ENCODE data around the gene NOX3.
"Not testable (repeated sequence)": the region's sequence is repeated elsewhere in the genome, so short reads cannot be mapped to it uniquely, and the experiment has no call there.

The NOX3 gene

DNA sequence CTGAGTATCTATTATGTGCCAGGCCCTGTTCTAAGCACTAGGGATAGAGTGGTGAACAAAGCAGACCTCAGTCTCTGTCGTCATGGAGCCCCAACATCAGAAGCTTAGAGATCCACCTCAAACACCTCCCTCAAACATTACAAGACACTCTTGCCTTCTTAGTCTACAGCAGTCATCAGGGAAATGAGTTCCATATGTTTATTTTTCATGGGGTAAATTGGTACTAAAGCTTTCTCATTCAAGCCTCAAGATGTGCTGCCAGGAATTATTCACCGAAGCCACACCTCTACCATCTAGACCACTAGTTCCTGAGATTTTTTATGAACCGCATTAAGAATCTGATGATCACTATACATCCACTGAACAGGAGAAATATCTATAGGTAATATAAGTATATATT, 82.4 kb downstream of the NOX3 start:
- FAIRE-seq (no peak), DNase-seq (ENCODE audit: insufficient read length, low spot score) (no peak)
- no peak for TF ChIP-seq POLR2A (IDR thresholded peaks at IDR 0.05; ENCODE audit: low read depth, low read length)

DNA sequence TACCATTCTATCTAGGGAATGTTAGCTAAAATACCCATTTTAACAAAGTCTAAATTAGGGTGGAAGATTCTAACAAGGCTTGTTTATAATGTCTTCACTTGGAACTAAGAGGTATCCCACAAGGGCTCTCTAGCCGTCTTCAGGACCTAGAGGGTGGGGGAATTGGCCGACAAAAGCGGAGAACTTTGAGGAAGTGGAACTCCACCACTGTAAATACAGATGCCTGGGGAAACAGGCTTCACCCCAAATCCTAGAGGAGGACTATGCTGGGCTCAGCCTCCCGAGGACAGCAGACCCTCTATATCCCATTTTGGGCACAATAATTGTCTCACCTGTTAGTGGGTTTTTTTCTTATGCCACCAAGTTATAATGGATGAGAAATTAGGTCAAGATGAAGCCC, 83.4 kb downstream of the NOX3 start:
- no peak for TF ChIP-seq POLR2A (IDR thresholded peaks at IDR 0.05; ENCODE audit: low read depth, low read length)
- no peak for DNase-seq (ENCODE audit: insufficient read length, low spot score)
- FAIRE-seq = no peak

DNA sequence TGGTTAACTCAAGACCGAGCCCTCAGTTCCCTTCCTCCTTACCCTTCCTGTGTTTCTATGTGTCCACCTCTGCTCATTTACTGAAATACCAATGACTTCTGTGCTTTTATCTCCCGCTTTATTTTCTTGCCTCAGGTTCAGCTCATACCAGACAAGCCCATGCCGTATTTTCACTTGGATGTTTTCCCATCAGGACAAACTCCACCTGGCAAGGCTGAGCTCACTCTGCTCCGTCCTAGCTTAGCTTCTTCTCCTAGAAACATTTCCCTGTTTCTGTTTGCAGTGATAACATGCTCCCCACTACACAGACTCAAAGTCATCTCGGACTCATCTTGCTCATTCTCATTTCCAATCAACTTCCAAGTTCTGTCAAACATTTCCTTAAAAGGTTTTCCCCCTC, 84.4 kb downstream of the NOX3 start:
- TF ChIP-seq POLR2A (IDR thresholded peaks at IDR 0.05; ENCODE audit: low read depth, low read length) = no peak
- DNase-seq (ENCODE audit: insufficient read length, low spot score) (no peak), FAIRE-seq (no peak)

DNA sequence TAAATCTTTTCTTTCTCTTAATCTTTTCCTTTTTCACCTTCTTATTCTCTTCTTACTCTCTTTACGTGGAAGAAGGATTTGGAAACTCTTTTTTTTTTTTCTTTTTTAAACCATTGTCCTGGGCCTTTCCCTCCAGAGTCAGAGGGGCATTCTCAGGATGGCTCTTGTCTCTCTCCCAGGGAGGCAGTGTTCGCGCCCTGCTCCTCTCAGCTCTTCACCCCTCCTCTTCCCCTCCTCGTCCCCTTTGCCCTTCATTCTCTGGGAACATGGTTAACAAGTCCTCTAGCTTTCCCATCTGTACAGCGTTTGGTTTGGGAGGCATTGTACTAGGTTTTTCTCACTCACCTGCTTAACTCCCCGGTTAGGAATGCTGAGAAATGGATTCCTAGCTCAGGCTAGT, 89.3 kb downstream of the NOX3 start:
- DNase-seq (ENCODE audit: insufficient read length, low spot score) (no peak), FAIRE-seq (no peak)
- TF ChIP-seq POLR2A (IDR thresholded peaks at IDR 0.05; ENCODE audit: low read depth, low read length) = no peak

DNA sequence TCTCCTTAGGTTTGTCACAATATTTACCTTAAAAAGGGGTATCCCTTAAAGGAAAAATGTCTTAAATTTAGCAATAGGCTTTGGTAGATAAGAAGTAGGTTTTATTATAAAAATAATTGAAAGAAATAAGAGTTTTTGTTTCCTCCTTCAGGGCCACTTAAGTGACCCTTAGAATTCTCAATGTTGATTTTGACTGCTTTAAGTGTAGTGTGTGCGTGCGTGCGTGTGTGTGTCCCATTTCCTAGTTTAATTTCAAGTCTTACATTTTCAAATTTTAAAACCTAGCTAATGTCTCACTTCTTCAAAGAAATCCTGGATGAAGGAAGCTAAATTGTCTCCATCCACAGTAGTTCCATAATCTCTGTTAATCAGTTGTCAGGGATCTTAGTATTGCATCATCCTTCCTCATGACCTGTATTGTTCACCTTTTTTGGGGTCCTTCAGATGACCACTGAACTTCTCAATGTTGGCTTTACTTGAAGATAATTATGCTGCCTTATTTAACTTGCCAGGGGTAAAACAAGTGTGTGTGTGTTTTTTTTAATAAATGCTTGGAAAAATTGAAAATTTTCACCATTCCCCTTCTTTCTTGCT, 90.7 kb downstream of the NOX3 start:
- DNase-seq (ENCODE audit: insufficient read length, low spot score) (no peak), FAIRE-seq (no peak)
- TF ChIP-seq POLR2A (IDR thresholded peaks at IDR 0.05; ENCODE audit: low read depth, low read length) = no peak

DNA sequence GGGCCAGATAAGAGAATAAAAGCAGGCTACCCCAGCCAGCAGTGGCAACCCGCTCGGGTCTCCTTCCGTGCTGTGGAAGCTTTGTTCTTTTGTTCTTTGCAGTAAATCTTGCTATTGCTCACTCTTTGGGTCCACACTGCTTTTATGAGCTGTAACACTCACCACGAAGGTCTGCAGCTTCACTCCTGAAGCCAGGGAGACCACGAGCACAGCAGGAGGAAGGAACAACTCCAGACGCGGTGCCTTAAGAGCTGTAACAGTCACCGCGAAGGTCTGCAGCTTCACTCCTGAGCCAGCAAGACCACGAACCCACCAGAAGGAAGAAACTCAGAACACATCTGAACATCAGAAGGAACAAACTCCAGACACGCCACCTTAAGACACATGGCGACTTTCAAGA, 91.6 kb downstream of the NOX3 start:
- FAIRE-seq = not testable (repeated sequence)

DNA sequence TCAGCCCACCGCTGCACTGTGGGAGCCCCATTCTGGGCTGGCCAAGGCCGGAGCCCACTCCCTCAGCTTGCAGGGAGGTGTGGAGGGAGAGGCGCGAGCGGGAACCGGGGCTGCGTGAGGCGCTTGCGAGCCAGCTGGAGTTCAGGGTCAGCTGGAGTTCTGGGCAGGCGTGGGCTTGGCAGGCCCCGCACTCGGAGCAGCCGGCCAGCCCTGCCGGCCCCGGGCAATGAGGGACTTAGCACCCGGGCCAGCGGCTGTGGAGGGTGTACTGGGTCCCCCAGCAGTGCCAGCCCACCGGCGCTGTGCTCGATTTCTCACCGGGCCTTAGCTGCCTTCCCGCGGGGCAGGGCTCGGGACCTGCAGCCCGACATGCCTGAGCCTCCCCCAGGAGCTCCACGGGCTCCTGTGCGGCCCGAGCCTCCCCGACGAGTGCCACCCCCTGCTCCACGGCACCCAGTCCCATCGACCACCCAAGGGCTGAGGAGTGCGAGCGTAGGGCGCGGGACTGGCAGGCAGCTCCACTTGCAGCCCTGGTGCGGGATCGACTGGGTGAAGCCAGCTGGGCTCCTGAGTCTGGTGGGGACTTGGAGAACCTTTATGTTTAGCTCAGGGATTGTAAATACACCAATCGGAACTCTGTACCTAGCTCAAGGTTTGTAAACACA, 92.5 kb downstream of the NOX3 start:
- DNase-seq (ENCODE audit: insufficient read length, low spot score); FAIRE-seq: not testable (repeated sequence)

More for the DNA sequence above, 91.6 kb downstream of the NOX3 start:
- not testable (repeated sequence) for DNase-seq (ENCODE audit: insufficient read length, low spot score)

DNA sequence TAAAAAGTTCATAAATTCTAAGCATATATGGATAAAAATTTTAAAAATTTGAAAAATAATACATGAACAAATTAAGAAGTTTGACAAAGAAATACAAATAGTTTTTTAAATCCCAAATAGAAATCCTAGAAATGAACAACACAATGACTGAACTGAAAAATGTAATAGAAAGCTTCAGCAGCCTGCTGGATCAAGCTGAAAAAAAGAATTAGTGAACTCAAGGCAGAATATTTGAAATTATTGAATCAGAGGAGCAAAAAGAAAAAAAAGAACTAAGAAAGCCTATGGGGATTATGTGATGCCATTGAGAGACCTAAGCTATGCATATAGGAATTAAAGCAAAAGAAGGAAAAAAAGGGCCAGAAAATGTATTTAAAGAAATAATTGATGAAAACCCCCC, 101.5 kb downstream of the NOX3 start:
- TF ChIP-seq POLR2A (IDR thresholded peaks at IDR 0.05; ENCODE audit: low read depth, low read length) = no peak
- FAIRE-seq (no peak), DNase-seq (ENCODE audit: insufficient read length, low spot score) (no peak)

DNA sequence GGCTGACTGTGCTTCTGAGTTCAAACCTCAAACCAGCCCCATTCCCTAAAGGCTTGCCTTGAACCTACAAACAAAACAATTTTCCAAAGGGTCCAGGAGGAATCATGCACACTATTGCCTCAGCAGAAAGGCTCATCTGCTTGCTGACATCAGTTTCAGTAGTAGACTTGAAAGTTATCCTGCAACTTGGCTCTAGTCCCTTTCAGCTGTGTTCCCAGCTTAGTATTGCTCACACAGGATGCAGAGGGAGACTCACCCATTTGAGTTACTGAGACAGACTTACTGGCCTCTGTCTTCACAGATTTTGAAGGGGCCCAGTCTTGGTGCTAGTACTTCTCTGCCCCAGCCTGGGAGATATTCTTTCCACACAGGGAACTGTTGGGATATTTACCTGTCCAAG, 102.8 kb downstream of the NOX3 start:
- no peak for FAIRE-seq

DNA sequence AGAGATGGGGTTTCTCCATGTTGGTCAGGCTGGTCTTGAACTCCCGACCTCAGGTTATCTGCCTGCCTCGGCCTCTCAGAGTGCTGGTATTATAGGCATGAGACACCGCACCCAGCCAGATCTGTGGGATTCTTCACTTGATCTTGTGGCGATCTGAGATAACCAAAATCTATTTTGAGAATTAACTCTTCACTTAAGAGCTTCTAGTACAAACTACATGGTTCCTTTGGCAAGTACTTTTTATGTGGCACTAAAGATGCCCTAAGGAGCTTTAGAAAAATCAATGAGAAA, 103.6 kb downstream of the NOX3 start:
- TF ChIP-seq POLR2A (IDR thresholded peaks at IDR 0.05; ENCODE audit: low read depth, low read length) = no peak
- FAIRE-seq (no peak), DNase-seq (ENCODE audit: insufficient read length, low spot score) (no peak)

More for the DNA sequence above, 102.8 kb downstream of the NOX3 start:
- DNase-seq (ENCODE audit: insufficient read length, low spot score) = no peak
- TF ChIP-seq POLR2A (IDR thresholded peaks at IDR 0.05; ENCODE audit: low read depth, low read length) = no peak

DNA sequence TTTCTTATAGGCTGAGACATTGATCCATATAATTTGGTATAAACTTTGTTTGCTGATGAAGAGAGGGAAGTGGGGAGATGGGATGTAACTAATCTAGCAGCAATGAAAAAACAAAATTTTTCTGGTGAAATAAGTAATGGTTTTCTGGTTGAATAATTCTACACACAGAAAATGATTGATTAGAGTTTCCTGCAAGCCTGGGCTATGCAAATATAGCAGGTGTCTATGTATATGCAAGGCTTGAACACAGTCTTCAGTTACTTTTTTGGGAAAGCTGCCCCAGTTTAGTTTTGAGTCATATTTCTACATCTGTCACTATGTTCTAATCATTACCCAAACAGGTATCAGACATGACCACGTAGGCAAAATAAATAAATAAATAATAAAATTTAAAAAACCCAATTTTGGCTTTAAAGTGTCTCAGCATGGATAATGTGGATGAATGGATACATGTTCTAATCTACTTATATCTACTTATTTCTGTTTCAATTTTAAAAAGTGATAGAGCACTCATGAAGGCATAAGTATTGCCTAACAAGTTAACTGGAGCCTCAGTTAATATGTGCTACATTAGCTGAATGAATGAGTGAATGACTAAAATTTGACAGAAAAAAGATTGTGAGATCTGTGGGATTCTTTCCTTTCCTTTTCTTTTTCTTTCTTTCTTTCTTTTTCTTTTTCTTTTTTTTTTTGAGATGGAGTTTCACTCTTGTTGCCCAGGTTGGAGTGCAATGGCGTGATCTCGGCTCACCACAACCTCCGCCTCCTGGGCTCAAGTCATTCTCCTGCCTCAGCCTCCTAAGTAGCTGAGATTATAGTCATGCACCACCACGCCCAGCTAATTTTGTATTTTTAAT, 104.1 kb downstream of the NOX3 start:
- no peak for TF ChIP-seq POLR2A (IDR thresholded peaks at IDR 0.05; ENCODE audit: low read depth, low read length)
- FAIRE-seq (no peak), DNase-seq (ENCODE audit: insufficient read length, low spot score) (no peak)

DNA sequence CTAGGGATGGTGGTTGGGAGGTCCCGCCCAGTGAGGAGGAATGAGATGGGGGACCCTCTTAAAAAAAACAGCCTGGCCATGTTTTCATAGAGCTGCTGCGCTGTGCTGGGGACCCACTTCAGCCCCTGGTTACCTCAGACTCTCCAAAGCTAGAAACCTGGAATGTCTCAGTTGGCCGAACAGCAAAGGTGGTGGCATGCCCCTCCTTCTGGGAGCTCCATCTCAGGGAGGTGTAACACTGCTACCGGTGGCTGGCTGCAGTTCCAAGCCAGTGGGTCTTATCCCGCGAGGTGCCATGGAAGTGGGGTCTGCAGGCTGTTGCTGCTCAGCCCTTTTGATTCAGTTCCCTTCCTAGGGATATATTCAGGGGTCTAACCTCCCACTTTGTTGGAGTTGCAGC, 105.7 kb downstream of the NOX3 start:
- no peak for FAIRE-seq
- no peak for DNase-seq (ENCODE audit: insufficient read length, low spot score)
- no peak for TF ChIP-seq POLR2A (IDR thresholded peaks at IDR 0.05; ENCODE audit: low read depth, low read length)

DNA sequence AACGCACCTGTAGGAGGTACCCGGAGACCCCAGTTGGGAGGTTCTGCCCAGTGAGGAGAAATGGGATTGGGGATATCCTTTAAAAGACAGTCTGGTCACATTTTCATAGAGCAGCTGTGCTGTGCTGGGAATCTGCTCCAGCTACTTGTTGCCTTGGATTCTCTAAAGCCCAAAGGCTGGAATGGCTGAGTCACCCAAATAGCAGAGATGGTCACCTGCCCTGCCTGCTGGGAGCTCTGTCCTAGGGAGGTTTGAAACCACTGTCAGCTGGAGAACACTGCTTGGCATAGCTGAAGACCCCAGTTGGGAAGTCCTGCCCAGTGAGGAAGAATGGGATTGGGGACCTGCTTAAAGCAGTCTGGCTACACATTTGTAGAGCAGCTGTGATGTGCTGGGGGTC, 106.5 kb downstream of the NOX3 start:
- TF ChIP-seq POLR2A (IDR thresholded peaks at IDR 0.05; ENCODE audit: low read depth, low read length) = no peak
- DNase-seq (ENCODE audit: insufficient read length, low spot score) (no peak), FAIRE-seq (no peak)

DNA sequence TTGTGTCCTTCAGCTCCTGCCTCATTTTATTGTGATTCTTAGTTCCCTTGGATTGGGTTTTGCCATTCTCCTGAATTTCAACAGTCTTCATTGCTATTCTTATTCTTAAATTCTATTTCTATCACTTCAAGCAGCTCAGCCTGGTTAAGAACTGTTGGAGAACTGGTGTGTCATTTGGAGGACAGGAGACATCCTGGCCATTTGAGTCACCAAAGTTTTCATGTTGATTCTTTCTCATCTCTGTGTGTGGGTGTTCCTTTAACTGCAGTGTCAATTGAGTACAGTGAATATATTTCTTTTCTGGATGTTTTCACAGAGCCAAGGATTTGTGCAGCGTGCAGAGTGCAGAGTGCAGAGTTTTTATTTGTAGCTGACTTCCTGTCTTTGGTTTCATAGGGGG, 107.8 kb downstream of the NOX3 start:
- DNase-seq (ENCODE audit: insufficient read length, low spot score) (no peak), FAIRE-seq (no peak)
- no peak for TF ChIP-seq POLR2A (IDR thresholded peaks at IDR 0.05; ENCODE audit: low read depth, low read length)

DNA sequence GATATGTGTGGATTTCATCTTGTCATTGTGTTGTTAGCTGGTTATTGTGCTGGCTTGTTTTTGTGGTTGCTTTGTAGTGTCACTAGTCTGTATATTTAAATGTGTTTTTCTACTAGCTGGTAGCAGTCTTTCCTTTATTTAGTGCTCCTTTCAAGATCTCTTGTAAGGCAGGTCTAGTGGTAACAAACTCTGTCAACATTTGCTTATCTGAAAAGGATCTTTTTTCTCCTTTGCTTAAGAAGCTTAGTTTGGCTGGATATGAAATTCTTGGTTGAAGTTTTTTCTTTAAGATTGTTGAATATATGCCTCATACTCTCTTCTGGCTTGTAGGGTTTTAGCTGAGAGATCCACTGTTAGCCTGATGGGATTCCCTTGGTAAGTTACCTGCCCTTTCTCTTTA, 108.7 kb downstream of the NOX3 start:
- no peak for DNase-seq (ENCODE audit: insufficient read length, low spot score)
- TF ChIP-seq POLR2A (IDR thresholded peaks at IDR 0.05; ENCODE audit: low read depth, low read length) = no peak
- FAIRE-seq = no peak
